PC-9 (cell line): ENCODE measurements around the gene KRTAP6-3.

Source experiments
- EZH2 ChIP-seq: fragments of 200-600 bp; sonication (generic); IDR thresholded peaks from 2 replicates; pipeline ENCODE4 v1.8.0; 2017; ENCODE audit warnings: antibody characterized with exemption, low read depth
- TF ChIP-seq, protein P1 (sequence below): fragments of 200-600 bp; sonication (generic); conservative IDR thresholded peaks from 2 replicates; pipeline ENCODE4 v1.6.1; 2017; ENCODE audit warnings: mixed run types, antibody characterized with exemption, mild to moderate bottlenecking, moderate library complexity

GRCh38 chr21:30612132-30612531, 19.9 kb downstream of the KRTAP6-3 start:
- TF ChIP-seq, protein P1, sequence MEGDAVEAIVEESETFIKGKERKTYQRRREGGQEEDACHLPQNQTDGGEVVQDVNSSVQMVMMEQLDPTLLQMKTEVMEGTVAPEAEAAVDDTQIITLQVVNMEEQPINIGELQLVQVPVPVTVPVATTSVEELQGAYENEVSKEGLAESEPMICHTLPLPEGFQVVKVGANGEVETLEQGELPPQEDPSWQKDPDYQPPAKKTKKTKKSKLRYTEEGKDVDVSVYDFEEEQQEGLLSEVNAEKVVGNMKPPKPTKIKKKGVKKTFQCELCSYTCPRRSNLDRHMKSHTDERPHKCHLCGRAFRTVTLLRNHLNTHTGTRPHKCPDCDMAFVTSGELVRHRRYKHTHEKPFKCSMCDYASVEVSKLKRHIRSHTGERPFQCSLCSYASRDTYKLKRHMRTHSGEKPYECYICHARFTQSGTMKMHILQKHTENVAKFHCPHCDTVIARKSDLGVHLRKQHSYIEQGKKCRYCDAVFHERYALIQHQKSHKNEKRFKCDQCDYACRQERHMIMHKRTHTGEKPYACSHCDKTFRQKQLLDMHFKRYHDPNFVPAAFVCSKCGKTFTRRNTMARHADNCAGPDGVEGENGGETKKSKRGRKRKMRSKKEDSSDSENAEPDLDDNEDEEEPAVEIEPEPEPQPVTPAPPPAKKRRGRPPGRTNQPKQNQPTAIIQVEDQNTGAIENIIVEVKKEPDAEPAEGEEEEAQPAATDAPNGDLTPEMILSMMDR: no peak
- no peak for TF ChIP-seq EZH2
